SK-N-SH (cell line): ENCODE results near the gene INTU. TPM values are rescaled to one million over a fixed set of nuclear protein-coding genes. Genes with fewer than 3 reads are reported as not detected.

Experiments
- CTCF ChIA-PET: fragments of 300-600, 350-600 bp; formaldehyde crosslinking; extraction: SDS; loops from one replicate; lab custom pipeline; 2021; lab: Yijun Ruan, JAX
- POLR2A ChIA-PET: fragments of 350-600 bp; sonication (Branson Sonifier 250); formaldehyde crosslinking; extraction: SDS; loops from one replicate; lab custom pipeline; 2020; ENCODE audit warnings: antibody characterized with exemption, inconsistent platforms; lab: Yijun Ruan, JAX
- DNase-seq: peaks from one replicate; pipeline ENCODE4 v3.0.0; 2012
- H2AFZ ChIP-seq: fragments of 200-600 bp; sonication (generic); 2 replicates; pipeline ENCODE4 v1.8.1; 2016; ENCODE audit warnings: antibody characterized with exemption, mild to moderate bottlenecking, low read depth
- H3F3A ChIP-seq: fragments of 200-600 bp; sonication (generic); replicated peaks from 2 replicates; pipeline ENCODE3; 2016; ENCODE audit warnings: antibody characterized with exemption, mild to moderate bottlenecking; ENCODE audit not compliant: insufficient read depth
- H3K27ac ChIP-seq, 2 experiments: fragments of 200-500 bp in 1 of 2; fragments of 200-600 bp in 1 of 2; sonication (Bioruptor generic) in 1 of 2; sonication (generic), shearing (Covaris generic) in 1 of 2; 2 replicates each; pipeline versions ENCODE4 v1.5.1 to v1.6.1; 2014 to 2016; ENCODE audit warnings: low read depth in 2 of 2, inconsistent platforms in 1 of 2, low read length in 1 of 2, mild to moderate bottlenecking in 1 of 2, mixed read lengths in 1 of 2
- H3K27me3 ChIP-seq: fragments of 200-600 bp; sonication (generic), shearing (Covaris generic); 2 replicates; pipeline ENCODE4 v1.6.1; 2016; ENCODE audit warnings: mixed run types; ENCODE audit not compliant: insufficient read depth
- H3K36me3 ChIP-seq, 2 experiments: fragments of 200-500 bp in 1 of 2; fragments of 200-600 bp in 1 of 2; sonication (Bioruptor generic) in 1 of 2; sonication (generic) in 1 of 2; replicated peaks in 1 of 2; 2 replicates each; pipeline versions ENCODE3 to v1.5.1; 2014 to 2016; ENCODE audit warnings: low read length in 1 of 2, mild to moderate bottlenecking in 1 of 2; ENCODE audit not compliant: insufficient read depth in 2 of 2, control insufficient read depth in 1 of 2
- H3K4me1 ChIP-seq, 2 experiments: fragments of 200-500 bp in 1 of 2; fragments of 200-600 bp in 1 of 2; sonication (Bioruptor generic) in 1 of 2; sonication (generic), shearing (Covaris generic) in 1 of 2; 2 replicates each; pipeline versions ENCODE4 v1.5.1 to v1.6.1; 2014 to 2016; ENCODE audit warnings: low read depth in 1 of 2, low read length in 1 of 2, mixed run types in 1 of 2; ENCODE audit not compliant: insufficient read depth in 2 of 2, control insufficient read depth in 1 of 2
- H3K4me2 ChIP-seq: fragments of 200-600 bp; sonication (generic), shearing (Covaris generic); 2 replicates; pipeline ENCODE4 v1.6.1; 2017; ENCODE audit warnings: mixed run types
- H3K4me3 ChIP-seq, 2 experiments: fragments of 200-500 bp in 1 of 2; fragments of 200-600 bp in 1 of 2; sonication (Bioruptor generic) in 1 of 2; sonication (generic), shearing (Covaris generic) in 1 of 2; 2 replicates each; pipeline versions ENCODE4 v1.5.1 to v1.8.1; 2014 to 2016; ENCODE audit warnings: low read depth in 2 of 2, inconsistent platforms in 1 of 2, low read length in 1 of 2, mild to moderate bottlenecking in 1 of 2, mixed read lengths in 1 of 2, moderate library complexity in 1 of 2
- H3K79me2 ChIP-seq: fragments of 200-600 bp; sonication (generic); 2 replicates; pipeline ENCODE4 v1.8.1; 2017; ENCODE audit warnings: mild to moderate bottlenecking; ENCODE audit not compliant: insufficient read depth
- H3K9ac ChIP-seq: fragments of 200-600 bp; sonication (generic); 2 replicates; pipeline ENCODE4 v1.6.1; 2017; ENCODE audit warnings: mixed run types
- H3K9me2 ChIP-seq: fragments of 200-600 bp; sonication (generic); 2 replicates; pipeline ENCODE4 v1.6.1; 2017; ENCODE audit warnings: mixed run types
- H3K9me3 ChIP-seq: fragments of 200-600 bp; sonication (generic); 2 replicates; pipeline ENCODE4 v1.6.1; 2017; ENCODE audit warnings: mixed run types, mild to moderate bottlenecking, moderate library complexity
- H4K20me1 ChIP-seq: fragments of 200-600 bp; sonication (generic); 2 replicates; pipeline ENCODE4 v1.6.1; 2017; ENCODE audit warnings: mild to moderate bottlenecking, mixed run types; ENCODE audit not compliant: insufficient read depth
- CHD2 ChIP-seq: fragments of 150-350 bp; IDR thresholded peaks from 2 replicates; pipeline ENCODE4 v1.6.1; 2018; ENCODE audit warnings: low read length; ENCODE audit not compliant: partially characterized antibody
- CTCF ChIP-seq: fragments of 200-600 bp; sonication (generic); IDR thresholded peaks from 2 replicates; pipeline ENCODE4 v1.6.1; 2017; ENCODE audit warnings: antibody characterized with exemption, mild to moderate bottlenecking, moderate library complexity
- ELF1 ChIP-seq: IDR thresholded peaks from 2 replicates; pipeline ENCODE4 v1.4.0; 2012
- EZH2phosphoT487 ChIP-seq: fragments of 200-600 bp; sonication (generic); IDR thresholded peaks from 2 replicates; pipeline ENCODE4 v1.6.1; 2017; ENCODE audit warnings: low read depth, mixed run types, mild to moderate bottlenecking, antibody characterized with exemption, moderate library complexity, borderline replicate concordance
- GABPA ChIP-seq: IDR thresholded peaks from 2 replicates; pipeline ENCODE4 v1.4.0; 2012; ENCODE audit warnings: low read depth, mild to moderate bottlenecking
- IRF3 ChIP-seq: fragments of 150-350 bp; IDR thresholded peaks from 2 replicates; pipeline ENCODE4 v1.6.1; 2016; ENCODE audit warnings: mild to moderate bottlenecking, low read depth, low read length
- JUND ChIP-seq: IDR thresholded peaks from 2 replicates; pipeline ENCODE4 v1.4.0; 2012
- MAX ChIP-seq: IDR thresholded peaks from 2 replicates; pipeline ENCODE4 v1.4.0; 2012; ENCODE audit warnings: low read depth
- MEF2A ChIP-seq: IDR thresholded peaks from 2 replicates; pipeline ENCODE4 v1.4.0; 2012; ENCODE audit warnings: low read depth, borderline replicate concordance
- NFIC ChIP-seq: IDR thresholded peaks from 2 replicates; pipeline ENCODE4 v1.4.0; 2012; ENCODE audit warnings: borderline replicate concordance
- POLR2AphosphoS5 ChIP-seq: IDR thresholded peaks from 2 replicates; pipeline ENCODE4 v1.6.1; 2012; ENCODE audit warnings: low read depth, low read length
- RCOR1 ChIP-seq: fragments of 150-350 bp; IDR thresholded peaks from 2 replicates; pipeline ENCODE4 v1.6.1; 2017; ENCODE audit warnings: antibody characterized with exemption, low read length
- REST ChIP-seq: IDR thresholded peaks from 2 replicates; pipeline ENCODE4 v1.6.1; 2012; ENCODE audit warnings: mild to moderate bottlenecking, low read depth, low read length, moderate library complexity
- RFX5 ChIP-seq: IDR thresholded peaks from 2 replicates; pipeline ENCODE4 v1.6.1; 2012; ENCODE audit warnings: mild to moderate bottlenecking, improper control_type of control experiment, low read length
- RXRA ChIP-seq: IDR thresholded peaks from 2 replicates; pipeline ENCODE4 v1.4.0; 2012; ENCODE audit warnings: low read depth, mild to moderate bottlenecking, borderline replicate concordance
- SIN3A ChIP-seq: IDR thresholded peaks from 2 replicates; pipeline ENCODE4 v1.6.1; 2012; ENCODE audit warnings: low read depth, mild to moderate bottlenecking, low read length, moderate library complexity, borderline replicate concordance
- SMC3 ChIP-seq: IDR thresholded peaks from 2 replicates; pipeline ENCODE4 v1.6.1; 2012; ENCODE audit warnings: low read depth, low read length, improper control_type of control experiment
- TEAD4 ChIP-seq: IDR thresholded peaks from 2 replicates; pipeline ENCODE4 v1.4.0; 2012; ENCODE audit warnings: mild to moderate bottlenecking, borderline replicate concordance; ENCODE audit not compliant: insufficient read depth
- YY1 ChIP-seq: IDR thresholded peaks from 2 replicates; pipeline ENCODE4 v1.4.0; 2012; ENCODE audit warnings: low read depth, mild to moderate bottlenecking
- WGBS: methylation state at CpG from one replicate; pipeline ENCODE4 v1.1.6; 2017; ENCODE audit warnings: low lambda C conversion rate; 5-methylcytosine and 5-hydroxymethylcytosine counted together
- polyA plus RNA-seq, 3 experiments: library from polyadenylated mRNA; depleted of rRNA; stranded (reverse); fragments of >200 nt; gene quantifications; 2 replicates each; pipeline ENCODE4 v1.2.3, GENCODE V29; 2012

Gene INTU
- polyA plus RNA-seq, 1 of the 3 experiments (the other 2 are of a cell fraction), result 3.3 TPM

- Histone ChIP-seq H3K79me2 (no peaks in the 10 kb centered on the region), H3K4me3 (no peak overlapping the region), H3K27me3 (no peaks in the 10 kb centered on the region), H3K4me2 (no peak overlapping the region), H3K27ac (no peak overlapping the region), H3K9ac (no peak overlapping the region), H3K36me3 (no peaks in the 10 kb centered on the region), H2AFZ (no peak overlapping the region), H4K20me1 (no peaks in the 10 kb centered on the region), H3K9me3 (0 out of 2 replicates have a peak, but pooled peaks cover 2% of the 10 kb centered on the region), H3K4me1 (no peaks in the 10 kb centered on the region), H3F3A (no peaks in the 10 kb centered on the region), H3K9me2 (no peaks in the 10 kb centered on the region)
- CTCF ChIA-PET, result no interaction called here
- no peak for DNase-seq
- no peak for TF ChIP-seq IRF3
- TF ChIP-seq SIN3A, result no peak
- no peak for TF ChIP-seq RCOR1
- TF ChIP-seq TEAD4, result no peak
- no peak for TF ChIP-seq RFX5
- no peak for TF ChIP-seq REST
- TF ChIP-seq MAX, result no peak
- TF ChIP-seq RXRA, result no peak
- no peak for TF ChIP-seq SMC3
- TF ChIP-seq CTCF, result no peak
- TF ChIP-seq CHD2, result no peak
- no peak for TF ChIP-seq YY1
- no peak for TF ChIP-seq JUND
- no peak for TF ChIP-seq MEF2A
- TF ChIP-seq POLR2AphosphoS5, result no peak
- no peak for TF ChIP-seq NFIC
- TF ChIP-seq ELF1, result no peak
- TF ChIP-seq EZH2phosphoT487, result no peak
- TF ChIP-seq GABPA, result no peak
- 42% methylated on average over 3 of the region's 3 CpGs for WGBS
- POLR2A ChIA-PET, result no interaction called here
Measured at GRCh38 chr4:127759893-127760292, 127.1 kb downstream of the INTU start.
